GM12878 (cell line): ENCODE results near the gene RAD51B.

Experiments used
- CEBPB ChIP-seq, 2 experiments: fragments of 150-350 bp in 1 of 2; IDR thresholded peaks; 2 replicates each; pipeline ENCODE4 v1.6.1; 2012 to 2014; ENCODE audit warnings: low read depth in 2 of 2, low read length in 2 of 2, borderline replicate concordance in 1 of 2, inconsistent platforms in 1 of 2
- EP300 ChIP-seq, 2 experiments: fragments of 150-350 bp in 1 of 2; IDR thresholded peaks; 2 replicates each; pipeline ENCODE4 v1.6.1; 2011 to 2012; ENCODE audit warnings: low read depth in 2 of 2, low read length in 2 of 2, borderline replicate concordance in 1 of 2, improper control_type of control experiment in 1 of 2, inconsistent platforms in 1 of 2; ENCODE audit not compliant: control insufficient read depth in 1 of 2
- POLR2A ChIP-seq: IDR thresholded peaks from 2 replicates; pipeline ENCODE4 v1.6.1; 2011; ENCODE audit warnings: low read depth, mild to moderate bottlenecking, low read length
- SUZ12 ChIP-seq: fragments of 200-600 bp; sonication (generic); IDR thresholded peaks from one replicate; pipeline ENCODE4 v1.6.1; 2018; ENCODE audit warnings: antibody characterized with exemption, mild to moderate bottlenecking; ENCODE audit not compliant: unreplicated experiment
- TF ChIP-seq, protein P1 (sequence below), 3 experiments: IDR thresholded peaks in 2 of 3; conservative IDR thresholded peaks in 1 of 3; 2 replicates each; pipeline ENCODE4 v1.5.1; 2011; ENCODE audit warnings: low read depth in 3 of 3, low read length in 3 of 3, mild to moderate bottlenecking in 3 of 3, control low read depth in 2 of 3, moderate library complexity in 2 of 3, inconsistent platforms in 1 of 3, mixed read lengths in 1 of 3; ENCODE audit not compliant: control insufficient read depth in 2 of 3, insufficient read depth in 1 of 3; ENCODE audit errors: extremely low read depth in 1 of 3

DNA sequence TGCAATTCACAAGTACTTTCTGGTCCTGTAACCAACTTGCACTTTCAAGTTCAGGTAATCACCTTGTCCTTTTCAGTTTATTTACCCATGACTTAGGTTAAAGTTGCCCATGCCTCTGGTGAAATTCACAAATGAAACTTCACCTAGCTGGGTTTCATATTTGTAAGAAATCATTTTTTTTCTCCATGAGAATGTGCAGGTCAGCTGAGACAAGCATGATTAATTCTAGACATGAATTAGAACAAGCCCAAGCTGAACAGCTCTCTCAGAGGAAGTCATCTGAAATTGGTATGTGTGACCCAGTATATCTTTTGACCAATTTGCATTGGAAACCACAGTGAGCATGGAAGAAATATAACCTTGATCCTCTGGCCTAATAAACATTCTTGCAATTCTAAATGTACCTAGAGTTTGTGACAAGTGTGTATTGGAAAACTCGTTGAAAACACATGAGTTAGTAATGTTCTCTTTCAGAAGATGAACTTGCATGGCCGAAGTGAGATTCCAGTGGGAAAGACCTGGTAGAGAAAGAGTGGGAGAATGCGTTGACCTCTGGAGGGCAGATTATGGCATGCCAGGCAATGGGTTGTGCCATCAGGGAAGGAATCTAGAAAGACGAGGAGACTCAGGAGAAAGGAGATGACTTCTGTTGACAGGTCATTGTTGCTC is 486.8 kb downstream of the RAD51B start:
- TF ChIP-seq, protein P1, sequence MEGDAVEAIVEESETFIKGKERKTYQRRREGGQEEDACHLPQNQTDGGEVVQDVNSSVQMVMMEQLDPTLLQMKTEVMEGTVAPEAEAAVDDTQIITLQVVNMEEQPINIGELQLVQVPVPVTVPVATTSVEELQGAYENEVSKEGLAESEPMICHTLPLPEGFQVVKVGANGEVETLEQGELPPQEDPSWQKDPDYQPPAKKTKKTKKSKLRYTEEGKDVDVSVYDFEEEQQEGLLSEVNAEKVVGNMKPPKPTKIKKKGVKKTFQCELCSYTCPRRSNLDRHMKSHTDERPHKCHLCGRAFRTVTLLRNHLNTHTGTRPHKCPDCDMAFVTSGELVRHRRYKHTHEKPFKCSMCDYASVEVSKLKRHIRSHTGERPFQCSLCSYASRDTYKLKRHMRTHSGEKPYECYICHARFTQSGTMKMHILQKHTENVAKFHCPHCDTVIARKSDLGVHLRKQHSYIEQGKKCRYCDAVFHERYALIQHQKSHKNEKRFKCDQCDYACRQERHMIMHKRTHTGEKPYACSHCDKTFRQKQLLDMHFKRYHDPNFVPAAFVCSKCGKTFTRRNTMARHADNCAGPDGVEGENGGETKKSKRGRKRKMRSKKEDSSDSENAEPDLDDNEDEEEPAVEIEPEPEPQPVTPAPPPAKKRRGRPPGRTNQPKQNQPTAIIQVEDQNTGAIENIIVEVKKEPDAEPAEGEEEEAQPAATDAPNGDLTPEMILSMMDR (IDR thresholded peaks at IDR 0.05 in 2 of 3, conservative IDR thresholded peaks at IDR 0.05 in 1 of 3; ENCODE audit: control insufficient read depth in 2 of 3, extremely low read depth in 1 of 3, insufficient read depth in 1 of 3, low read depth in 3 of 3, low read length in 3 of 3), result no peak
- TF ChIP-seq POLR2A (no peak), CEBPB (IDR thresholded peaks at IDR 0.05; ENCODE audit: borderline replicate concordance in 1 of 2, low read depth in 2 of 2, low read length in 2 of 2) (no peak), SUZ12 (no peak), EP300 (IDR thresholded peaks at IDR 0.05; ENCODE audit: borderline replicate concordance in 1 of 2, control insufficient read depth in 1 of 2, low read depth in 2 of 2, low read length in 2 of 2) (peak; percentile 36 to 65; a peak in 2 of 4 replicates)
